NAMALWA (cell line): ENCODE results near the gene TCOF1.

Experiments
- DNase-seq: peaks from one replicate; pipeline ENCODE4 v3.0.0-alpha.2; 2015; ENCODE audit warnings: low spot score

The TCOF1 gene

GRCh38 chr5:150428106-150428876 is 70.8 kb downstream of the TCOF1 start:
- no peak for DNase-seq

GRCh38 chr5:150428978-150429377 is 71.5 kb downstream of the TCOF1 start:
- no peak for DNase-seq

- DNase-seq, result peak; percentile 61
Measured at GRCh38 chr5:150429410-150429873, 71.9 kb downstream of the TCOF1 start.

- no peak for DNase-seq
Measured at GRCh38 chr5:150431048-150431447, 73.6 kb downstream of the TCOF1 start.

- no peak for DNase-seq
Measured at GRCh38 chr5:150431574-150431973, 74.1 kb downstream of the TCOF1 start.

- no peak for DNase-seq
Measured at GRCh38 chr5:150434464-150434863, 77.0 kb downstream of the TCOF1 start.

- peak; percentile 94 for DNase-seq
Measured at GRCh38 chr5:150436141-150436680, 78.7 kb downstream of the TCOF1 start.

GRCh38 chr5:150438873-150439546 is 81.5 kb downstream of the TCOF1 start:
- peak; percentile 47 for DNase-seq

- no peak for DNase-seq
Measured at GRCh38 chr5:150440948-150441812, 83.7 kb downstream of the TCOF1 start.

GRCh38 chr5:150441813-150442698 is 84.6 kb downstream of the TCOF1 start:
- no peak for DNase-seq

- no peak for DNase-seq
Measured at GRCh38 chr5:150442699-150443080, 85.2 kb downstream of the TCOF1 start.

- DNase-seq, result peak; percentile 31
Measured at GRCh38 chr5:150443242-150444075, 86.0 kb downstream of the TCOF1 start.

- DNase-seq, result no peak
Measured at GRCh38 chr5:150444770-150445169, 87.3 kb downstream of the TCOF1 start.

GRCh38 chr5:150446088-150446487 is 88.6 kb downstream of the TCOF1 start:
- no peak for DNase-seq

- DNase-seq, result no peak
Measured at GRCh38 chr5:150446583-150446982, 89.1 kb downstream of the TCOF1 start.

GRCh38 chr5:150447188-150447587 is 89.7 kb downstream of the TCOF1 start:
- DNase-seq, result no peak

- DNase-seq, result no peak
Measured at GRCh38 chr5:150448334-150448733, 90.8 kb downstream of the TCOF1 start.

GRCh38 chr5:150448952-150449516 is 91.5 kb downstream of the TCOF1 start:
- no peak for DNase-seq
